ENCODE data around the gene MFSD12.
A peak's percentile ranks its signal among the peaks of the same experiment; 100 is the strongest.
"Not testable (repeated sequence)": the region's sequence is repeated elsewhere in the genome, so short reads cannot be mapped to it uniquely, and the experiment has no call there.

Gene MFSD12

DNA sequence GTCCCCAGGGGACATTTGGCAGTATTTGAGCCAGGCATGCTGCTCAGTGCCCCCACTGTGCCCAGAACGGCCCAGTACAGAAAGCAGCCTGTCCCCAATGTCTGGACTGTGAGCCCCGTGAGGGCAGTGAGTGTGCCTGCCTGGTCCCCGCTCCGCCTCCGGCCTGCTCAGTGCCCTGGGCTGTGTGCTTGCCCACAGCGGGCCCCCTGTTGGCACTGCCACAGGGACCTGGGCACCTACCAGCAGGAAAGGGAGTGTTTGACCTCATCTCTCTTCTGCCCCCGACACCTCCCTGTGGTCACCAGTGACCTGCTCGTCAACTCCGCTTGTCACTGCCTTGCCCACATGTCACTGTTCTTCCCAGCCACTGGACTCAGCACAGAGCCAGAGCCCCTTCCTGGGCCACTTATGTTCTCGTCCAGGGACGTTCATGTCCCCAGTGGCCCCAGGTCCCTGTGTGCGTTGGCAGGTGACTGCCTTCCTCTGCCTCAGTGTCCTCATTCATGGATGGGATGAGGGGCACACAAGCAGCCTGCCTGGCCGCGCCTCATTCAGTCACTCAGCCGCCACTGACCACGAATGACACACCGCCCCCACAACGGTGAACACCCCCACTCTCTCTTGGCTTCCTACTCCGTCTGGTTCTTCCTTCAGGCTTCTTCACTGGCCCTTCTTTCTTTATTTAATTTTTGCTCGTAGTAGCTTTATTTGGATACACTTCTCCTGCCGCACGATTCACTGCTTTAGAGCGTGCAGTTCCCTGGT, 48.4 kb downstream of the MFSD12 start:
- peak overlapping the region; percentile 80 for H3K27ac Mint-ChIP-seq
- peaks cover 7% of the 10 kb centered on the region for H3K36me3 Mint-ChIP-seq (ENCODE audit: low read depth)
- H3K9me3 Mint-ChIP-seq = no peaks in the 10 kb centered on the region
- peaks cover 58% of the 10 kb centered on the region for H3K4me1 Mint-ChIP-seq
- H3K4me3 Mint-ChIP-seq = peak overlapping the region; percentile 61
- no peaks in the 10 kb centered on the region for H3K27me3 Mint-ChIP-seq
- DNase-seq = peak; percentile 25
- no peak for ATAC-seq

GRCh38 chr19:3508121-3508661, 49.2 kb downstream of the MFSD12 start:
- not testable (repeated sequence) for ATAC-seq; H3K9me3 Mint-ChIP-seq; H3K27me3 Mint-ChIP-seq; H3K36me3 Mint-ChIP-seq (ENCODE audit: low read depth); DNase-seq
- H3K27ac Mint-ChIP-seq = peak overlapping the region; percentile 46
- H3K4me1 Mint-ChIP-seq = peaks cover 58% of the 10 kb centered on the region
- peak overlapping the region; percentile 50 for H3K4me3 Mint-ChIP-seq

DNA sequence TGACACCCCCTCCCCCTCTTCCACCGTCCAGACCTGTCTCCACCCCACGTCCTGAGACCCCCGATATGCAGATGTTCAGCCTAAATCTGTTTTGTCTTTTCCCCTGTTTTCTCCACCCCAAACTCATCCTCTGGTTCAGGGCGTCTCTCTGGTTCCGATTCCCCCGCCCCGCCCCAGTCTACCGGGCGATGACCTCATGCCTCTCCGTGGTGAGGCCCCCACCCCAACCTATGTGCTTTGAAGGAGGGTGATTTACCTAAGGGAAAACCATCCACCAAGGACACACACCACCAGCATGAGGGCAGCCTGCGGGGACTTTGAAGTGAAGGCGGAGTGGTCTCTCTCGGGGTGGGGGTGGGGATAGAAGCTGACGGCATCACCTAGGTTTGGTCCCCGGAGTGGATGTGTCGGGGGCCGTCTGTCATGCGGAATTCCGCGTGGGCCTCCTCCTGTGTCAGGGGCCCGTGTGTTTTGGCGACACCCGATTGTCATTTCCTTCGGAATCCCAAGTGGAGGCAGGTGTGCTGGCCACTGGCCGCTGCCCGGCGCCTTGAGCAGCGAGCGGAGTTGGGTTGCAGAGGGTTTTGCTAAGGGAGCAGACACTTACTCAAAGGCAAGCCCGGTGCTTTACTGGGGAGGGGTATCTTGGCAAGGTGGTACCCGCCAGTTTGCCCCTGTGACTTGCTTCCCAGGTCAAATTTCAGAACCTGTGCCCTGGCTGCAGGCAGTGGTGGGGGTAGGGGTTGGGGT, 49.8 kb downstream of the MFSD12 start:
- peak overlapping the region; percentile 77 for H3K27ac Mint-ChIP-seq
- peak; percentile 25 for DNase-seq
- no peaks in the 10 kb centered on the region for H3K9me3 Mint-ChIP-seq
- H3K4me3 Mint-ChIP-seq = peak overlapping the region; percentile 89
- no peaks in the 10 kb centered on the region for H3K27me3 Mint-ChIP-seq
- H3K36me3 Mint-ChIP-seq (ENCODE audit: low read depth) = peaks cover 7% of the 10 kb centered on the region
- no peak for ATAC-seq
- peaks cover 58% of the 10 kb centered on the region for H3K4me1 Mint-ChIP-seq

- no peaks in the 10 kb centered on the region for H3K9me3 Mint-ChIP-seq
- peaks cover 51% of the 10 kb centered on the region for H3K4me1 Mint-ChIP-seq
- peak overlapping the region; percentile 89 for H3K4me3 Mint-ChIP-seq
- H3K27ac Mint-ChIP-seq = peak overlapping the region; percentile 77
- H3K27me3 Mint-ChIP-seq = no peaks in the 10 kb centered on the region
- no peak for ATAC-seq
- H3K36me3 Mint-ChIP-seq (ENCODE audit: low read depth) = peaks cover 7% of the 10 kb centered on the region
- DNase-seq = peak; percentile 35
These were observed 50.7 kb downstream of the MFSD12 start for GRCh38 chr19:3506384-3507340.

- H3K4me3 Mint-ChIP-seq = peak within 1 kb of the TSS; percentile 89
- peaks cover 8% of the 10 kb centered on the region for H3K36me3 Mint-ChIP-seq (ENCODE audit: low read depth)
- H3K27me3 Mint-ChIP-seq = no peaks in the 10 kb centered on the region
- peak within 1 kb of the TSS; percentile 93 for H3K27ac Mint-ChIP-seq
- DNase-seq (peak; percentile 100), ATAC-seq (peak; percentile 83)
- no peaks in the 10 kb centered on the region for H3K9me3 Mint-ChIP-seq
- peaks cover 52% of the 10 kb centered on the region for H3K4me1 Mint-ChIP-seq
These were observed 51.6 kb downstream of the MFSD12 start, which contains the start of gene FZR1 for GRCh38 chr19:3505598-3506383. FZR1 (plus strand) TSS chr19:3506311; CDS start chr19:3522990, 16,679 bp downstream.

- Mint-ChIP-seq H3K36me3 (ENCODE audit: low read depth) (peaks cover 12% of the 10 kb centered on the region), H3K9me3 (no peaks in the 10 kb centered on the region), H3K4me3 (peak overlapping the region; percentile 88), H3K27me3 (peaks cover 1% of the 10 kb centered on the region), H3K27ac (no peak overlapping the region), H3K4me1 (peaks cover 50% of the 10 kb centered on the region)
- DNase-seq = no peak
- no peak for ATAC-seq
These were observed 52.7 kb downstream of the MFSD12 start for GRCh38 chr19:3504735-3505134.

DNA sequence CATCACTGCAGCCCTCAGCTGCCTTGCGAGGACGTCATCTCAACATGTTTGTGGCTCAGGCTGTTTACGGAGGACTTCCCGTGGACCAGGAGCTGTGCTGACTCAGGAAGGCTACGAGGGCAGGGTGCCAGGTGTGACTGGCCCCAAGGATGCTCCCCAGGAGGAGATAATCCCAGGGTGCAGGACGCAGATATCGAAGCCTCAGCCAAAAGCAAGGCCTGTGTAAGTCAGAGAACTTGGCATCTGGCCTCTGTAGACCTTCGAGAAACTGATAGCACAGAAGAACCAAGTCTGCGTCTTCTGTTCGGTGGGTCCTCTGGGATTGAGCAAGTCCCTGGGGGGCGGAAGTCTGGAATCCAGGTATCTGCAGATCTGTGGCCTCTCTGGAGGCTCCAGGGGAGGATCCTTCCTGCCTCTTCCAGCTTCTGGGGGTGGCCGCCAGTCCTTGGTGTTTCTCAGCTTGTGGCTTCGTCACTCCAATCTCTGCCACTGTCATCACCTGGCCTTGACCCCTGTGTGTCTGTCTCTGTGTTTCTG, 54.3 kb downstream of the MFSD12 start:
- Mint-ChIP-seq H3K4me3 (no peak overlapping the region), H3K9me3 (no peaks in the 10 kb centered on the region), H3K27ac (no peak overlapping the region), H3K4me1 (peaks cover 47% of the 10 kb centered on the region), H3K36me3 (ENCODE audit: low read depth) (peaks cover 8% of the 10 kb centered on the region), H3K27me3 (peaks cover 1% of the 10 kb centered on the region)
- ATAC-seq (no peak), DNase-seq (no peak)

- DNase-seq (no peak), ATAC-seq (no peak)
- Mint-ChIP-seq H3K4me3 (no peak overlapping the region), H3K36me3 (ENCODE audit: low read depth) (peaks cover 11% of the 10 kb centered on the region), H3K27ac (no peak overlapping the region), H3K4me1 (peaks cover 39% of the 10 kb centered on the region), H3K27me3 (peaks cover 1% of the 10 kb centered on the region), H3K9me3 (no peaks in the 10 kb centered on the region)
These were observed 55.6 kb downstream of the MFSD12 start for GRCh38 chr19:3501780-3502179.

DNA sequence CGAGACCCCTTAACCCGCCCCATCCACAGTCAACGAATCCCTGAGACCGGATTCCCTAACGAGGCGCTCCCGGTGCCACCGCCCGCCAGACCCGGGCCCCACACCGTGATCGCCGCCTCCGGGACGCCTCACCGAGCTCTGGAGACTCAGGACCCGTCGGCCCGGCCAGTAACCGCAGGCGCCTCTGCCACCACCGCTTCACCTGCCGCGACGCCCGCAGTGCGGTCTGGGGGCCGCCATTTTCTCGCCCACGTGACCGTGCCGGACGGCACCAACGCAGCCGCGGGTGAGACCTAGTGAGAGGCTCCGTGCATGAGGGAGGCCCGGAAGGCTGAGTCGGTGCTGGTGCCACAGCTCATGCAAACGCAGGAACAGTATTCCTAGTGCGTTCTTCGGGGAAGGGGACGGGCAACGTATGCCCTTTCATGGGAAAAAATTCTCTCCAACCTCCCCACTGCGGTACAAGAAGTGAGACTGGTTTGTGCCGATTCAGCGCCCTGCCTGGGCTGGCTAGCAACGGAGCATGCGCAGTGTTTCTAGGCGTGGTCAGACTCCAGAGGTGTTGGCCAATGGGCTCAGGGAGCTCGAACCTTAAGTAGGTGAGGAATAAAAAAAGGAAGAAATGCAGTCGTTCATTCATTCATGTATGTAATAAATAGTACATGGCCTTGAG, 56.8 kb downstream of the MFSD12 start, which contains the start of gene DOHH:
DOHH (minus strand) TSS at position 246 of the 673 bp plus-strand sequence. CDS start 3,860 bp downstream, outside the sequence.
- DNase-seq (peak; percentile 97), ATAC-seq (peak; percentile 83)
- H3K4me3 Mint-ChIP-seq = peak within 1 kb of the TSS; percentile 91
- peak within 1 kb of the TSS; percentile 98 for H3K27ac Mint-ChIP-seq
- peaks cover 1% of the 10 kb centered on the region for H3K27me3 Mint-ChIP-seq
- no peaks in the 10 kb centered on the region for H3K9me3 Mint-ChIP-seq
- H3K4me1 Mint-ChIP-seq = peaks cover 34% of the 10 kb centered on the region
- H3K36me3 Mint-ChIP-seq (ENCODE audit: low read depth) = peaks cover 16% of the 10 kb centered on the region

DNA sequence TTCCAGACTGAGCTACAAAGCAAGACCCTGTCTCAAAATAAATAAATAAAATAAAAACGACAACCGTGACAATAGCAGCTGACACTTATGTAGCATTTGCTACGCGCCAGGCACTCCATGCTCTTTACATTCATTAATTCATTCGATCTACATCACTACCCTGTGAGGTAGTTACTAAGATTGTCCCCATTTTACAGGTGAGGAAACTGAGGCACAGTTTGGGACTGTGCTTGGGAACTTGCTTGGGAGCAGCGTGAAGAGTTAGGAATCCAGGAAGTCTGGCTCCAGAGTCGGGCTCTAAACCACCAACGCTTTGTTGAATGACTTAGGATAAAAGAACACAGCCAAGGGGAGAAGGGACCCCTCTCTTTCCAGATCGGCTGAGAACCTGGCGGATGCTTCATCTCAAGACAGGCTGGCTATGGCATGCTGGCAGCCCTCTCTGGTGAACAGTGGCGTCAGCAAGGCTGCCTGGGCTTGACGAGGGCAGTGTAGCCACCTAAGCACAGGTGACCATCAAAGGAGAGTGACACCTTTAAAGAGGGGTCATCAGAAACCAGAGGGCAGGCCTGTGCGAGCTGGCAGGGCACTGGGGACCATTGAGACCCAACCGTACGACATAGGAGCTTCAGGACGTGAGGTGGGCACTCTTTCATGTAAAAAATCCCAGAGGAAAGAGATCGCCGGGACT, 57.5 kb downstream of the MFSD12 start:
- Mint-ChIP-seq H3K9me3 (no peaks in the 10 kb centered on the region), H3K36me3 (ENCODE audit: low read depth) (peaks cover 20% of the 10 kb centered on the region), H3K27ac (peak overlapping the region; percentile 98), H3K27me3 (peaks cover 1% of the 10 kb centered on the region), H3K4me3 (peak overlapping the region; percentile 91), H3K4me1 (peaks cover 29% of the 10 kb centered on the region)
- no peak for DNase-seq
- peak; percentile 7 for ATAC-seq

DNA sequence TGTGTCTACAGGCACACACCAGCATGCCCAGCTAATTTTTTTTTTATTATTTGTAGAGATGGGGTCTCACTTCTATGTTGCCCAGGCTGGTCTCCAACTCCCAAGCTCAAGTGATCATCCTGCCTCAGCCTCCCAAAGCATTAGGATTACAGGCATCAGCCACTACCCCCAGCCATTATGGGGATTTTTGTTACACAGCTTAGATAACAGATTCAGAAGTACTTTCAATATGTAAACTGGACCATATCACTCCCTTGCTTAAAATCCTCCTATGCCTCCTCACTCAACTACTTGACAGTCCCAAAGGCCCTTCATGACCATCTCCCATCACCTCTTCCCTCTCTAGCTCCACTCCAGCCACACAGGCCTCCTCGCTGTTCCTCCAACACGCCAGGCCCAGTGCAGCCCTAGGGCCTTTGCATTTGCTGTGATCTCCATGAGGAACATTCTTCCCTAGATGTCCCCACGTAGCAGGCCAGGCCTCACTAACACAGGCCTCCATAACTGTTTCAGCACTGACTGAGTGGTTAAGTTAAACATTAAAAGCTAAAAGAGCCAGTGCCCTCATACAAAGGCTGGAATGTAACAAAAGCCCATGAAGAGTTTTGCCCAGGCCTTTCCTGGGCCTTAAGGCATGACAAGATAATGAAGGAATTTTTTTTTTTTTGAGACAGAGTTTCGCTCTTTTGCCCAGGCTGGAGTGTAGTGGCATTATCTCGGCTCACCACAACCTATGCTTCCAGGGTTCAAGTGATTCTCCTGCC, 59.4 kb downstream of the MFSD12 start:
- Mint-ChIP-seq H3K4me1 (peaks cover 31% of the 10 kb centered on the region), H3K27me3 (peaks cover 1% of the 10 kb centered on the region), H3K4me3 (no peak overlapping the region), H3K36me3 (ENCODE audit: low read depth) (peaks cover 24% of the 10 kb centered on the region), H3K27ac (no peak overlapping the region), H3K9me3 (no peaks in the 10 kb centered on the region)
- no peak for ATAC-seq
- no peak for DNase-seq

All from activated naive CD8-positive, alpha-beta T cell treated with anti-CD3 and anti-CD28 coated beads, Interleukin-2, amount 50 U/mL, for 24 hours (primary cell).